Keratinocyte (primary cell): Measurements from ENCODE around the gene CEP63. TPM values are rescaled to one million over a fixed set of nuclear protein-coding genes. Genes with fewer than 3 reads are reported as not detected.

Experiments used
- DNase-seq: peaks from one replicate; pipeline ENCODE4 v3.0.0-alpha.2; 2011; ENCODE audit warnings: low read depth, missing footprints, low spot score
- FAIRE-seq: peaks from 2 replicates; lab custom pipeline; 2011; peaks lifted over from hg19 to GRCh38; lab: Jason Lieb, UNC
- H2AFZ ChIP-seq: 2 replicates; pipeline ENCODE4 v1.6.0; 2012; ENCODE audit warnings: low read length, control low read depth, inconsistent platforms; ENCODE audit not compliant: control insufficient read depth
- H3K27ac ChIP-seq: 2 replicates; pipeline ENCODE4 v1.5.1; 2011; ENCODE audit warnings: low read length; ENCODE audit not compliant: control insufficient read depth, insufficient read depth
- H3K27me3 ChIP-seq: 3 replicates; pipeline ENCODE4 v1.6.0; 2011; ENCODE audit warnings: low read length; ENCODE audit not compliant: control insufficient read depth, insufficient read depth; ENCODE audit errors: extremely low read depth
- H3K36me3 ChIP-seq, 2 experiments: 2 replicates in 1 of 2; 3 replicates in 1 of 2; pipeline ENCODE4 v1.5.1; 2011; ENCODE audit warnings: low read length in 2 of 2, mild to moderate bottlenecking in 1 of 2; ENCODE audit not compliant: control insufficient read depth in 2 of 2, insufficient read depth in 2 of 2; ENCODE audit errors: extremely low read depth in 1 of 2
- H3K4me1 ChIP-seq: 3 replicates; pipeline ENCODE4 v1.5.1; 2011; ENCODE audit warnings: low read length; ENCODE audit not compliant: control insufficient read depth, insufficient read depth; ENCODE audit errors: extremely low read depth
- H3K4me2 ChIP-seq: 3 replicates; pipeline ENCODE4 v1.6.0; 2011; ENCODE audit warnings: low read depth, low read length; ENCODE audit not compliant: control insufficient read depth, insufficient read depth; ENCODE audit errors: extremely low read depth
- H3K4me3 ChIP-seq, 3 experiments: fragments of 200-600 bp in 1 of 3; sonication (generic) in 1 of 3; 2 replicates in 2 of 3; 3 replicates in 1 of 3; pipeline ENCODE4 v1.5.1; 2011 to 2016; ENCODE audit warnings: low read length in 3 of 3, mild to moderate bottlenecking in 3 of 3, control low read depth in 2 of 3, inconsistent platforms in 1 of 3, low read depth in 1 of 3, mixed read lengths in 1 of 3, mixed run types in 1 of 3, moderate library complexity in 1 of 3; ENCODE audit not compliant: control insufficient read depth in 2 of 3, insufficient read depth in 2 of 3; ENCODE audit errors: extremely low read depth in 1 of 3
- H3K79me2 ChIP-seq: 2 replicates; pipeline ENCODE4 v1.6.0; 2012; ENCODE audit warnings: low read length; ENCODE audit not compliant: control insufficient read depth, insufficient read depth
- H3K9ac ChIP-seq: 3 replicates; pipeline ENCODE4 v1.6.0; 2011; ENCODE audit warnings: low read length; ENCODE audit not compliant: control insufficient read depth, insufficient read depth; ENCODE audit errors: extremely low read depth
- H3K9me1 ChIP-seq: 3 replicates; pipeline ENCODE4 v1.6.0; 2011; ENCODE audit warnings: low read length; ENCODE audit not compliant: control insufficient read depth, insufficient read depth; ENCODE audit errors: extremely low read depth
- H3K9me3 ChIP-seq: 2 replicates; pipeline ENCODE4 v1.5.1; 2012; ENCODE audit warnings: low read depth, low read length; ENCODE audit not compliant: control insufficient read depth
- H4K20me1 ChIP-seq: 3 replicates; pipeline ENCODE4 v1.6.0; 2011; ENCODE audit warnings: low read length; ENCODE audit not compliant: control insufficient read depth, insufficient read depth; ENCODE audit errors: extremely low read depth
- CTCF ChIP-seq, 3 experiments: IDR thresholded peaks in 1 of 3; conservative IDR thresholded peaks in 1 of 3; optimal IDR thresholded peaks in 1 of 3; 2 replicates in 2 of 3; 3 replicates in 1 of 3; pipeline versions ENCODE3 to v1.5.1; 2011; ENCODE audit warnings: low read length in 3 of 3, mild to moderate bottlenecking in 3 of 3, moderate library complexity in 2 of 3, control low read depth in 1 of 3, inconsistent platforms in 1 of 3; ENCODE audit not compliant: insufficient read depth in 2 of 3; ENCODE audit errors: extremely low read depth in 1 of 3
- EZH2 ChIP-seq: IDR thresholded peaks from one replicate; pipeline ENCODE4 v1.6.1; 2012; ENCODE audit warnings: inconsistent platforms, mild to moderate bottlenecking, low read length, moderate library complexity
- dilution Hi-C: fragments of 300-500 bp; cut with MboI; formaldehyde crosslinking; loops from one replicate; pipeline ENCODE4 v1.7.0; 2020; ENCODE audit warnings: low sequenced_read_pairs; ENCODE audit not compliant: extremely low pct_ligation_motif_present
- polyA plus RNA-seq, 5 experiments: library from polyadenylated mRNA; depleted of rRNA in 3 of 5; stranded (reverse) in 3 of 5; stranded (forward) in 1 of 5; unstranded in 1 of 5; fragments of >200 nt; gene quantifications; 1 replicate in 1 of 5; 2 replicates in 3 of 5; 3 replicates in 1 of 5; pipeline versions ENCODE4 v1.2.1 to v1.2.3, GENCODE V29; 2011 to 2012; ENCODE audit warnings: missing spikeins in 2 of 5, low read depth in 1 of 5, low replicate concordance in 1 of 5

Gene CEP63
- polyA plus RNA-seq, 1 donor (not counting 4 experiments of a cell fraction or from before 2014, with no cell fraction given), result 10.1 TPM

GRCh38 chr3:134494495-134494894, 8.6 kb downstream of the CEP63 start:
- DNase-seq, result no peak
- TF ChIP-seq EZH2 (no peak), CTCF (optimal IDR thresholded peaks at IDR 0.05 in 1 of 3, IDR thresholded peaks at IDR 0.05 in 1 of 3, conservative IDR thresholded peaks at IDR 0.05 in 1 of 3; ENCODE audit: extremely low read depth in 1 of 3, insufficient read depth in 2 of 3, low read length in 3 of 3) (no peak)
- no peak overlapping the region for H3K9ac ChIP-seq
- H3K79me2 ChIP-seq, result peaks cover 20% of the 10 kb centered on the region
- H3K36me3 ChIP-seq, result no peaks in the 10 kb centered on the region
- no peak overlapping the region for H3K27ac ChIP-seq
- H3K27me3 ChIP-seq, result no peaks in the 10 kb centered on the region
- H3K4me2 ChIP-seq, result no peak overlapping the region
- dilution Hi-C loops, result no loop called here
- no peaks in the 10 kb centered on the region for H3K9me3 ChIP-seq
- peaks cover 8% of the 10 kb centered on the region for H3K4me1 ChIP-seq
- H4K20me1 ChIP-seq, result no peaks in the 10 kb centered on the region
- no peak overlapping the region for H3K4me3 ChIP-seq
- peak; percentile 32 for FAIRE-seq
- H2AFZ ChIP-seq, result no peak overlapping the region
- no peaks in the 10 kb centered on the region for H3K9me1 ChIP-seq

GRCh38 chr3:134495980-134496379, 10.1 kb downstream of the CEP63 start:
- DNase-seq (no peak), FAIRE-seq (peak; percentile 64)
- Histone ChIP-seq H3K9me3 (no peaks in the 10 kb centered on the region), H3K9me1 (no peaks in the 10 kb centered on the region), H3K4me2 (peak overlapping the region; percentile 16), H3K4me1 (peaks cover 8% of the 10 kb centered on the region), H3K27me3 (no peaks in the 10 kb centered on the region), H3K79me2 (peaks cover 18% of the 10 kb centered on the region), H3K9ac (no peak overlapping the region), H3K27ac (peak overlapping the region; percentile 13), H3K4me3 (no peak overlapping the region), H3K36me3 (no peaks in the 10 kb centered on the region), H4K20me1 (no peaks in the 10 kb centered on the region), H2AFZ (no peak overlapping the region)
- TF ChIP-seq EZH2 (no peak), CTCF (optimal IDR thresholded peaks at IDR 0.05 in 1 of 3, IDR thresholded peaks at IDR 0.05 in 1 of 3, conservative IDR thresholded peaks at IDR 0.05 in 1 of 3; ENCODE audit: extremely low read depth in 1 of 3, insufficient read depth in 2 of 3, low read length in 3 of 3) (no peak)
- dilution Hi-C loops, result no loop called here
